HepG2 (cell line): ENCODE results near the gene ARL14EP. TPM values are rescaled to one million over a fixed set of nuclear protein-coding genes. Genes with fewer than 3 reads are reported as not detected.

ENCODE experiments used
- ATAC-seq: fragments of 200-7000 bp; cut with Tn5 transposase; 3 replicates; pipeline ENCODE4 v1.9.1; 2020; ENCODE audit warnings: mild to moderate bottlenecking, moderate library complexity
- BruUV-seq: library from RNA; stranded (reverse); fragments of 400-500 nt; replicated peaks from 2 replicates; lab custom pipeline; 2021; lab: Mats Ljungman, UMichigan
- CTCF ChIA-PET: fragments of 300-600 bp; formaldehyde crosslinking; extraction: SDS; loops from one replicate; lab custom pipeline; 2021; ENCODE audit warnings: low total read pairs, inconsistent platforms, low intra/inter-chr PET ratio; lab: Yijun Ruan, JAX
- POLR2A ChIA-PET: fragments of 350-600 bp; sonication (Branson Sonifier 250); formaldehyde crosslinking; loops from one replicate; lab custom pipeline; 2020; ENCODE audit warnings: antibody characterized with exemption, inconsistent platforms; lab: Yijun Ruan, JAX
- DNase-seq: peaks from one replicate; pipeline ENCODE4 v3.0.0-alpha.2; 2015; ENCODE audit warnings: low spot score
- FAIRE-seq: peaks from 3 replicates; lab custom pipeline; 2011; peaks lifted over from hg19 to GRCh38; lab: Jason Lieb, UNC
- H2AFZ ChIP-seq: one replicate; pipeline ENCODE4 v1.6.1; 2011; ENCODE audit warnings: low read length, inconsistent platforms
- H3K27ac ChIP-seq: fragments of 300-600 bp; 3 replicates; pipeline ENCODE4 v1.8.0; 2011; ENCODE audit warnings: mixed run types, mild to moderate bottlenecking, mixed read lengths, low read length, inconsistent platforms; ENCODE audit not compliant: insufficient read depth; ENCODE audit errors: extremely low read length
- H3K27me3 ChIP-seq, 2 experiments: fragments of 200-600 bp in 1 of 2; 2 replicates in 1 of 2; 3 replicates in 1 of 2; pipeline versions ENCODE4 v1.6.0 to v1.8.0; 2011; ENCODE audit warnings: low read length in 2 of 2, mild to moderate bottlenecking in 2 of 2, moderate library complexity in 2 of 2, inconsistent platforms in 1 of 2; ENCODE audit not compliant: insufficient read depth in 2 of 2, control insufficient read depth in 1 of 2
- H3K36me3 ChIP-seq, 2 experiments: fragments of 200-600 bp in 1 of 2; replicated peaks in 1 of 2; 2 replicates in 1 of 2; 3 replicates in 1 of 2; pipeline versions ENCODE4 v1.5.1 to v1.8.0; 2011; ENCODE audit warnings: low read length in 2 of 2, inconsistent platforms in 1 of 2; ENCODE audit not compliant: insufficient read depth in 2 of 2, control insufficient read depth in 1 of 2
- H3K4me1 ChIP-seq: 2 replicates; pipeline ENCODE4 v1.5.1; 2012; ENCODE audit warnings: low read length, inconsistent platforms; ENCODE audit not compliant: insufficient read depth
- H3K4me2 ChIP-seq: 2 replicates; pipeline ENCODE4 v1.6.0; 2011; ENCODE audit warnings: low read depth, low read length, inconsistent platforms
- H3K4me3 ChIP-seq, 3 experiments: fragments of 200-600 bp in 1 of 3; sonication (generic), shearing (Covaris generic) in 1 of 3; replicated peaks in 1 of 3; 2 replicates each; pipeline ENCODE4 v1.5.1; 2011 to 2016; ENCODE audit warnings: low read length in 3 of 3, inconsistent platforms in 2 of 3, low read depth in 2 of 3, mild to moderate bottlenecking in 2 of 3, control low read depth in 1 of 3, mixed read lengths in 1 of 3; ENCODE audit not compliant: insufficient read depth in 1 of 3
- H3K79me2 ChIP-seq: one replicate; pipeline ENCODE4 v1.6.1; 2011; ENCODE audit warnings: low read length, inconsistent platforms; ENCODE audit not compliant: insufficient read depth
- H3K9ac ChIP-seq: 2 replicates; pipeline ENCODE4 v1.6.0; 2011; ENCODE audit warnings: mild to moderate bottlenecking, low read depth, low read length, inconsistent platforms; ENCODE audit not compliant: insufficient read depth
- H3K9me3 ChIP-seq: 2 replicates; pipeline ENCODE4 v1.5.1; 2012; ENCODE audit warnings: mild to moderate bottlenecking, low read length
- H4K20me1 ChIP-seq: 2 replicates; pipeline ENCODE4 v1.6.0; 2011; ENCODE audit warnings: inconsistent platforms, mild to moderate bottlenecking, low read length, moderate library complexity; ENCODE audit not compliant: insufficient read depth
- HNF4A ChIP-seq: sonication (generic); formaldehyde crosslinking; IDR thresholded peaks from 2 replicates; pipeline ENCODE4 v1.4.0; 2020; ENCODE audit warnings: missing genetic modification reagents
- POLR2AphosphoS2 ChIP-seq: IDR thresholded peaks from 2 replicates; pipeline ENCODE4 v1.6.1; 2011; ENCODE audit warnings: low read depth, low read length, improper control_type of control experiment
- RFXAP ChIP-seq: sonication (generic); formaldehyde crosslinking; IDR thresholded peaks from 2 replicates; pipeline ENCODE4 v1.4.0; 2020; ENCODE audit warnings: missing genetic modification reagents, borderline replicate concordance
- RNF2 ChIP-seq: fragments of 450-650 bp; conservative IDR thresholded peaks from 2 replicates; pipeline ENCODE4 v1.6.1; 2016; ENCODE audit warnings: low read depth
- SMAD3 ChIP-seq: sonication (generic); formaldehyde crosslinking; IDR thresholded peaks from 2 replicates; pipeline ENCODE4 v1.4.0; 2020; ENCODE audit warnings: missing genetic modification reagents
- SMARCC2 ChIP-seq: fragments of 450-650 bp; IDR thresholded peaks from 2 replicates; pipeline ENCODE4 v1.6.1; 2017; ENCODE audit warnings: antibody characterized with exemption, mild to moderate bottlenecking
- TCF7L2 ChIP-seq: IDR thresholded peaks from 2 replicates; pipeline ENCODE4 v1.6.1; 2011; ENCODE audit warnings: mild to moderate bottlenecking, low read depth, low read length, moderate library complexity
- YEATS4 ChIP-seq: sonication (generic); formaldehyde crosslinking; IDR thresholded peaks from 2 replicates; pipeline ENCODE4 v1.4.0; 2020; ENCODE audit warnings: missing genetic modification reagents, borderline replicate concordance
- ZMYM4 ChIP-seq: sonication (generic); formaldehyde crosslinking; IDR thresholded peaks from 2 replicates; pipeline ENCODE4 v1.8.1; 2023; ENCODE audit warnings: mild to moderate bottlenecking, missing genetic modification reagents
- ZNF550 ChIP-seq: sonication (generic); formaldehyde crosslinking; IDR thresholded peaks from 2 replicates; pipeline ENCODE4 v1.4.0; 2020; ENCODE audit warnings: mild to moderate bottlenecking, missing genetic modification reagents, borderline replicate concordance
- ZNF580 ChIP-seq: IDR thresholded peaks from 2 replicates; pipeline ENCODE4 v1.6.1; 2016; ENCODE audit warnings: low read depth, borderline replicate concordance
- ZNF605 ChIP-seq: sonication (generic); formaldehyde crosslinking; IDR thresholded peaks from 2 replicates; pipeline ENCODE4 v1.8.0; 2022; ENCODE audit warnings: mild to moderate bottlenecking, missing genetic modification reagents
- ZNF646 ChIP-seq: sonication (generic); formaldehyde crosslinking; IDR thresholded peaks from 2 replicates; pipeline ENCODE4 v1.9.0; 2021; ENCODE audit warnings: mild to moderate bottlenecking, missing genetic modification reagents
- ZNF672 ChIP-seq: sonication (generic); formaldehyde crosslinking; IDR thresholded peaks from 2 replicates; pipeline ENCODE4 v1.8.1; 2022; ENCODE audit warnings: missing genetic modification reagents
- whole genome bisulfite sequencing: methylation state at CpG from one replicate; pipeline ENCODE4 v1.1.6; 2017; ENCODE audit warnings: low lambda C conversion rate; 5-methylcytosine and 5-hydroxymethylcytosine counted together
- in situ Hi-C: cut with HindIII; loops from 2 replicates; pipeline ENCODE4 v1.10.0; 2017; ENCODE audit warnings: low pct_unique_long_range_greater_than_20kb; ENCODE audit not compliant: extremely low pct_ligation_motif_present
- intact Hi-C: fragments of 100-400 bp; cut with micrococcal nuclease; formaldehyde crosslinking; loops from one replicate; pipeline ENCODE4 v1.10.0; 2022; ENCODE audit not compliant: unreplicated experiment
- polyA plus RNA-seq, 8 experiments: library from polyadenylated mRNA; depleted of rRNA in 3 of 8; stranded (reverse) in 7 of 8; unstranded in 1 of 8; fragments of >200 nt; fragmentation: Illumina TruSeq in 4 of 8; extraction: Trizol in 4 of 8; gene quantifications; 2 replicates each; pipeline versions ENCODE4 v1.2.1 to v1.2.3, GENCODE V29; 2011 to 2016; ENCODE audit warnings: low read depth in 4 of 8, missing spikeins in 1 of 8, mixed read lengths in 1 of 8; ENCODE audit not compliant: insufficient read depth in 1 of 8
- total RNA-seq, 5 experiments: library from RNA; depleted of rRNA; stranded (reverse); fragments of >200 nt; fragmentation: Illumina TruSeq; extraction: Trizol; gene quantifications; 2 replicates each; pipeline ENCODE4 v1.2.3, GENCODE V29; 2016; ENCODE audit warnings: low read depth in 1 of 5

Gene ARL14EP
- total and polyA plus RNA-seq, 2 of the 13 experiments (the other 11 are each of a cell fraction or from before 2014, with no cell fraction given) = 9.8 to 15.4 TPM

GRCh38 chr11:30295178-30295885 lies 27.6 kb upstream of the ARL14EP start:
- peaks cover 5% of the 10 kb centered on the region for H3K4me1 ChIP-seq
- H3K9me3 ChIP-seq = no peaks in the 10 kb centered on the region
- no peak overlapping the region for H3K4me3 ChIP-seq
- WGBS = 7% methylated on average over 4 of the region's 8 CpGs
- TF ChIP-seq ZNF580 (no peak), SMARCC2 (no peak), ZMYM4 (CRISPR knock-in tag) (no peak), HNF4A (CRISPR knock-in tag) (no peak), TCF7L2 (no peak), ZNF605 (CRISPR knock-in tag) (no peak), YEATS4 (CRISPR knock-in tag) (no peak)
- CTCF ChIA-PET = no interaction called here
- H3K27ac ChIP-seq = no peak overlapping the region
- POLR2A ChIA-PET = no interaction called here
- no peak overlapping the region for H3K4me2 ChIP-seq
- intact Hi-C loops = no loop called here
- DNase-seq (no peak), ATAC-seq (no peak), FAIRE-seq (no peak)
- no peak overlapping the region for H2AFZ ChIP-seq
- no peaks in the 10 kb centered on the region for H3K27me3 ChIP-seq
- in situ Hi-C loops = no loop called here
- H3K79me2 ChIP-seq = no peaks in the 10 kb centered on the region
- H3K36me3 ChIP-seq = no peaks in the 10 kb centered on the region
- no peaks in the 10 kb centered on the region for H4K20me1 ChIP-seq
- H3K9ac ChIP-seq = no peak overlapping the region
- no TSS peak for BruUV-seq

GRCh38 chr11:30304620-30305019 lies 18.3 kb upstream of the ARL14EP start:
- POLR2A ChIA-PET = no interaction called here
- H2AFZ ChIP-seq = no peak overlapping the region
- intact Hi-C loops (no loop called here), in situ Hi-C loops (no loop called here)
- H3K27ac ChIP-seq = no peak overlapping the region
- no peaks in the 10 kb centered on the region for H3K9me3 ChIP-seq
- CTCF ChIA-PET = no interaction called here
- no peak for ATAC-seq
- no peaks in the 10 kb centered on the region for H4K20me1 ChIP-seq
- no TSS peak for BruUV-seq
- 46% methylated on average over 1 of the region's 1 CpG for WGBS
- H3K4me1 ChIP-seq = no peaks in the 10 kb centered on the region
- no peaks in the 10 kb centered on the region for H3K27me3 ChIP-seq
- no peaks in the 10 kb centered on the region for H3K79me2 ChIP-seq
- DNase-seq = no peak
- no peak overlapping the region for H3K4me2 ChIP-seq
- FAIRE-seq = no peak
- no peak overlapping the region for H3K4me3 ChIP-seq
- no peak overlapping the region for H3K9ac ChIP-seq
- no peaks in the 10 kb centered on the region for H3K36me3 ChIP-seq
- TF ChIP-seq RNF2 = no peak
- TF ChIP-seq RFXAP (CRISPR knock-in tag) = no peak
- no peak for TF ChIP-seq POLR2AphosphoS2
- no peak for TF ChIP-seq SMAD3
- no peak for TF ChIP-seq ZNF672 (CRISPR knock-in tag)
- no peak for TF ChIP-seq ZNF550
- no peak for TF ChIP-seq ZNF646 (CRISPR knock-in tag)
